ENCODE data around the gene CTAGE9. TPM values are rescaled to one million over a fixed set of nuclear protein-coding genes. Genes with fewer than 3 reads are reported as not detected.
"Not testable (repeated sequence)": the region's sequence is repeated elsewhere in the genome, so short reads cannot be mapped to it uniquely, and the experiment has no call there.

Gene CTAGE9
- total RNA-seq, 3 donors from 2014 or later, result 0.16 TPM; not detected in 2

GRCh38 chr6:131717836-131718542 lies 7.2 kb upstream of the CTAGE9 start:
- H3K36me3 ChIP-seq, result no peaks in the 10 kb centered on the region
- intact Hi-C loops (cut with DNase I; ENCODE audit: low total_unique reads), result no loop called here

GRCh38 chr6:131715567-131715966 lies 4.8 kb upstream of the CTAGE9 start:
- intact Hi-C loops (cut with DNase I; ENCODE audit: low total_unique reads); H3K27ac ChIP-seq; H3K4me3 ChIP-seq: not testable (repeated sequence)

More at GRCh38 chr6:131717836-131718542, 7.2 kb upstream of the CTAGE9 start:
- Histone ChIP-seq H3K4me3 (no peak overlapping the region), H3K27me3 (no peaks in the 10 kb centered on the region), H3K4me1 (no peaks in the 10 kb centered on the region), H3K27ac (no peak overlapping the region), H3K9me3 (no peaks in the 10 kb centered on the region)
- no peak for TF ChIP-seq CTCF (IDR thresholded peaks at IDR 0.05)
- no peak for TF ChIP-seq POLR2A (IDR thresholded peaks at IDR 0.05)
- TF ChIP-seq POLR2AphosphoS5 (IDR thresholded peaks at IDR 0.05), result no peak
- DNase-seq (ENCODE audit: low spot score in 2 of 2), result no peak

GRCh38 chr6:131703905-131704304 lies 6.9 kb downstream of the CTAGE9 start:
- H3K27me3 ChIP-seq; DNase-seq (ENCODE audit: low spot score in 2 of 2); H3K4me1 ChIP-seq; H3K4me3 ChIP-seq; H3K36me3 ChIP-seq; H3K27ac ChIP-seq; H3K9me3 ChIP-seq; intact Hi-C loops (cut with DNase I; ENCODE audit: low total_unique reads): not testable (repeated sequence)

More at GRCh38 chr6:131715567-131715966, 4.8 kb upstream of the CTAGE9 start:
- not testable (repeated sequence) for DNase-seq (ENCODE audit: low spot score in 2 of 2); H3K4me1 ChIP-seq; H3K36me3 ChIP-seq; H3K9me3 ChIP-seq; H3K27me3 ChIP-seq

GRCh38 chr6:131700851-131701250 lies 10.0 kb downstream of the CTAGE9 start:
- H3K4me3 ChIP-seq; DNase-seq (ENCODE audit: low spot score in 2 of 2); H3K4me1 ChIP-seq; H3K27me3 ChIP-seq; intact Hi-C loops (cut with DNase I; ENCODE audit: low total_unique reads); H3K27ac ChIP-seq; H3K36me3 ChIP-seq; H3K9me3 ChIP-seq: not testable (repeated sequence)

- H3K9me3 ChIP-seq, result no peaks in the 10 kb centered on the region
- H3K4me3 ChIP-seq, result no peak overlapping the region
- no peaks in the 10 kb centered on the region for H3K4me1 ChIP-seq
- H3K27ac ChIP-seq, result no peak overlapping the region
- intact Hi-C loops (cut with DNase I; ENCODE audit: low total_unique reads), result no loop called here
- no peak for DNase-seq (ENCODE audit: low spot score in 2 of 2)
- TF ChIP-seq POLR2AphosphoS5 (IDR thresholded peaks at IDR 0.05) (no peak), POLR2A (IDR thresholded peaks at IDR 0.05) (no peak), CTCF (IDR thresholded peaks at IDR 0.05) (no peak)
- no peaks in the 10 kb centered on the region for H3K36me3 ChIP-seq
- no peaks in the 10 kb centered on the region for H3K27me3 ChIP-seq
These were observed 13.9 kb downstream of the CTAGE9 start for GRCh38 chr6:131696956-131697355.

- peak; percentile 63 to 78 (median 68) for TF ChIP-seq CTCF (IDR thresholded peaks at IDR 0.05)
- TF ChIP-seq POLR2AphosphoS5 (IDR thresholded peaks at IDR 0.05), result no peak
- H3K4me1 ChIP-seq, result no peaks in the 10 kb centered on the region
- no peaks in the 10 kb centered on the region for H3K9me3 ChIP-seq
- H3K27me3 ChIP-seq, result no peaks in the 10 kb centered on the region
- no peak overlapping the region for H3K27ac ChIP-seq
- H3K36me3 ChIP-seq, result no peaks in the 10 kb centered on the region
- no peak for DNase-seq (ENCODE audit: low spot score in 2 of 2)
- H3K4me3 ChIP-seq, result no peak overlapping the region
- intact Hi-C loops (cut with DNase I; ENCODE audit: low total_unique reads), result no loop called here
These were observed 15.9 kb downstream of the CTAGE9 start for GRCh38 chr6:131694832-131695426.
